ENCODE results near the gene GPR22. TPM values are rescaled to one million over a fixed set of nuclear protein-coding genes. Genes with fewer than 3 reads are reported as not detected.

Gene GPR22, protein sequence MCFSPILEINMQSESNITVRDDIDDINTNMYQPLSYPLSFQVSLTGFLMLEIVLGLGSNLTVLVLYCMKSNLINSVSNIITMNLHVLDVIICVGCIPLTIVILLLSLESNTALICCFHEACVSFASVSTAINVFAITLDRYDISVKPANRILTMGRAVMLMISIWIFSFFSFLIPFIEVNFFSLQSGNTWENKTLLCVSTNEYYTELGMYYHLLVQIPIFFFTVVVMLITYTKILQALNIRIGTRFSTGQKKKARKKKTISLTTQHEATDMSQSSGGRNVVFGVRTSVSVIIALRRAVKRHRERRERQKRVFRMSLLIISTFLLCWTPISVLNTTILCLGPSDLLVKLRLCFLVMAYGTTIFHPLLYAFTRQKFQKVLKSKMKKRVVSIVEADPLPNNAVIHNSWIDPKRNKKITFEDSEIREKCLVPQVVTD
- not detected for total RNA-seq

DNA sequence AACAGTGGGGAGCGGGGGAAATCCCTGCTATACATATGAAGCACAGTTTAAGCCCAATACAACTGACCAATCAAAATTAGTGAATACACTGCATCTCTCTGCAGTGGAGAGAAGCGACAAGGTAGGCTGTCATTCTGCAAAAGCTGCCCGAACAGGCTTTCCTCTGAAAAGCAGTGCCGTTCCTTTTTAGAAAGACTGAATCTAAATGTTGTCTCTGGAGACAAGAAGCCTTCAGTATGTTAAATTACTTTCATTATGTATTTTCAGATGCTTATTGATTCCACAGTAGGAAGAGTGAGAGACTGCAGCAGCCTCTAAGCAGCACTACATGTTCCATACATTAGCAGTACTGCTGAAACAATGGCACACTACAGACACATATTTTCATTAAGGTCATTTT lies at the start of gene GPR22:
Gene GPR22, plus strand, starts transcription at position 129 of the 400 bp plus-strand sequence. CDS start 4,004 bp downstream, outside the sequence.
- H3K27me3 Mint-ChIP-seq: no peaks in the 10 kb centered on the region
- H3K4me3 Mint-ChIP-seq: no peak within 1 kb of the TSS
- ChIA-PET POLR2A (no interaction called here), CTCF (no interaction called here)
- no peak for DNase-seq
- no peaks in the 10 kb centered on the region for H3K4me1 Mint-ChIP-seq
- H3K9me3 Mint-ChIP-seq: no peaks in the 10 kb centered on the region
- H3K36me3 Mint-ChIP-seq (ENCODE audit: low read depth): no peaks in the 10 kb centered on the region
- no peak within 1 kb of the TSS for H3K27ac Mint-ChIP-seq

DNA sequence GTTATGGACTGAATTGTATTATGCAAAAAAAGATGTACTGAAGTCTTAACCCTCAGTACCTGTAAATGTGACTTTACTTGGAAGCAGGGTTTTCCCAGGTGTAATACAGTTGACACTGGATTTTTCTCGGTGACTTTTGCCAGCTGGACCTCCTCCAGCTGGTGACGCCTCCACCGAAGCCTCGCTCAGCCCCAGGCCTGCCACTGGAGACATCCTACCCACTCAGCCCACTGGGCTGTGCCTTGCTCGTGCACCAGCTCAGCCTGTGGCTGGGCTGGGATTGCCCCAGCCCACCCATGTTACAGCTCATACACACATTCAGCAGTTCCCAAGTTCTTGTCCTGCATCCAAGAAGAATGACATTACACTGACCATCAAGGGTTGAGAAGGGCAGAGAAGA lies 42.4 kb upstream of the GPR22 start:
- CTCF ChIA-PET: no interaction called here
- Mint-ChIP-seq H3K27me3 (no peaks in the 10 kb centered on the region), H3K27ac (no peak overlapping the region), H3K4me1 (no peaks in the 10 kb centered on the region), H3K9me3 (no peaks in the 10 kb centered on the region), H3K36me3 (ENCODE audit: low read depth) (peaks cover 7% of the 10 kb centered on the region), H3K4me3 (no peak overlapping the region)
- POLR2A ChIA-PET: no interaction called here
- no peak for DNase-seq

DNA sequence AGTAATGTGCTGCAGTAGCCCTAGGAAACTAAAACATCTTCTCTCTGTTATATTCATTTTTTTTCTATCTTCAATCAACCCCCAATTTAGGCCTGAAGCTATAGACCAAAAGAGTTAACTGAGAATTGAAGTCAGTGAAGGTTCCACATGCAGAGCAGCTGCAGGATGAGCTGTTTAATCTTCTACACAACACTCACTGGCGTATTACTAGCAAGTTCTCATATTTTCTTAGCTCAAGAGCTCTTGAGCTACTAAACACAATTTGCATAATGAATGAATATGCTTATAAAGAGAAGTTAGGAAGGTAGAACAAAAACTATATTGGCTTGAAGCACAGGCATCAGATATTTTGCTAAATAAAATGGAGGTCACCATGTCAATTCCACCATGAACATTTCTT lies 41.2 kb upstream of the GPR22 start:
- Mint-ChIP-seq H3K36me3 (ENCODE audit: low read depth) (peaks cover 7% of the 10 kb centered on the region), H3K27ac (no peak overlapping the region), H3K27me3 (no peaks in the 10 kb centered on the region), H3K9me3 (no peaks in the 10 kb centered on the region), H3K4me3 (no peak overlapping the region), H3K4me1 (no peaks in the 10 kb centered on the region)
- no peak for DNase-seq
- CTCF ChIA-PET: interaction anchor here (0.6 to 1.2 kb wide), 2 partner anchors 34 to 118 kb away, joined by 3 to 4 read pairs; no protein-coding TSS in a partner anchor
- POLR2A ChIA-PET: no interaction called here

DNA sequence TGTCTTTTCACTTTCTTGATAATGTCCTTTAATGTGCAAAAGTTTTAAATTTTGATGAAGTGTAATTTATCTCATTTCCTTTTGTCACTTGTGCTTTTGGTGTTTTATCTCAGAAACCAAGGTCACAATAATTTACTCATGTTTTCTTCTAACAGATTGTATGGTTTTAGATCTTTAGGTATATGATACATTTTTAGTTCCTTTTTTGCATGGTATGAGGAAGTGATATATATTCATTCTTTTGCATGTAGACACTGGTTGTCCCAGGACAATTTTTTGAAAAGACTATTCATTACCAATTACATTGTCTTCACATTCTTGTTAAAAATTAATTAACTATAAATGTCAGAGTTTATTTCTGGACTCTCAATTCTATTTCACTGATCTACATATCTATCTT lies 39.8 kb upstream of the GPR22 start:
- Mint-ChIP-seq H3K4me1 (no peaks in the 10 kb centered on the region), H3K9me3 (no peaks in the 10 kb centered on the region), H3K4me3 (no peak overlapping the region), H3K27ac (no peak overlapping the region), H3K36me3 (ENCODE audit: low read depth) (peaks cover 11% of the 10 kb centered on the region), H3K27me3 (no peaks in the 10 kb centered on the region)
- DNase-seq: no peak
- CTCF ChIA-PET: no interaction called here
- POLR2A ChIA-PET: no interaction called here

DNA sequence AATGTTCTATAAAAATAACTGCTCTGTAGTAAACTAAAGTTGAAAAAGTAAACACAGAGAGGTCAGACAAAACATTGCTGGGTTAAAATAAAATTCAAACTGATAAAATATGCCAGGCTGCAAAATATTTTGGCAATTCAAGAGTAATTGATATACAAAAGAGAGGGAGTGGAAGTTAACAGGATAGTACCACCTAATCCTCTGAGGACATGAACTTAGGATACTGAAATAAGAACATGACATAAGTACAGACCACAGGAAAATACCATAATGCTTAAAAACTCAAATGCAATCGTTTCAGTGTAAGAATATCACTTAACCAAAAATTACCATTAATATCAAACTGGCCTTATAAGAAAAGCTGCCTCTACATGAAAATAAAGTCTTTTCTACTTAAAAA lies 37.6 kb upstream of the GPR22 start:
- Mint-ChIP-seq H3K36me3 (ENCODE audit: low read depth) (peaks cover 18% of the 10 kb centered on the region), H3K9me3 (peaks cover 2% of the 10 kb centered on the region), H3K4me3 (no peak overlapping the region), H3K27me3 (no peaks in the 10 kb centered on the region), H3K27ac (no peak overlapping the region), H3K4me1 (no peaks in the 10 kb centered on the region)
- DNase-seq: no peak
- CTCF ChIA-PET: no interaction called here
- POLR2A ChIA-PET: no interaction called here

DNA sequence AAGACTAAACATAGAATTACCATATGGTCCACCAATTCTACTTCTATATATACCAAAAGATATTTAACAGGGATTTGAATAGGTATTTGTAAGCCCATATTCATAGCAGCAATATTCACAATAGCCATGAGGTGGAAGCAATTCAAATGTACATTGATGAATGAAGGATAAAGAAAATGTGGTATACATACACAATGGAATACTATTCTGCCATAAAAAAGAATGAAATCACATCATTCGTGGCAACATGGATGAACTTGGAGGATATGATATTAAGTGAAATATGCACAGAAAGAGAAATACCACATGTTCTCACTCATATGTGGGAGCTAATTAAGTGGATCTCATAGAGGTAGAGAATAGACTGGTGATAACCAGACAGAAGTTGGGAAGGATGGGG lies 34.1 kb upstream of the GPR22 start:
- H3K27me3 Mint-ChIP-seq: no peaks in the 10 kb centered on the region
- H3K27ac Mint-ChIP-seq: no peak overlapping the region
- DNase-seq: no peak
- ChIA-PET POLR2A (no interaction called here), CTCF (no interaction called here)
- no peaks in the 10 kb centered on the region for H3K4me1 Mint-ChIP-seq
- no peak overlapping the region for H3K4me3 Mint-ChIP-seq
- H3K36me3 Mint-ChIP-seq (ENCODE audit: low read depth): peaks cover 11% of the 10 kb centered on the region
- H3K9me3 Mint-ChIP-seq: peaks cover 2% of the 10 kb centered on the region

DNA sequence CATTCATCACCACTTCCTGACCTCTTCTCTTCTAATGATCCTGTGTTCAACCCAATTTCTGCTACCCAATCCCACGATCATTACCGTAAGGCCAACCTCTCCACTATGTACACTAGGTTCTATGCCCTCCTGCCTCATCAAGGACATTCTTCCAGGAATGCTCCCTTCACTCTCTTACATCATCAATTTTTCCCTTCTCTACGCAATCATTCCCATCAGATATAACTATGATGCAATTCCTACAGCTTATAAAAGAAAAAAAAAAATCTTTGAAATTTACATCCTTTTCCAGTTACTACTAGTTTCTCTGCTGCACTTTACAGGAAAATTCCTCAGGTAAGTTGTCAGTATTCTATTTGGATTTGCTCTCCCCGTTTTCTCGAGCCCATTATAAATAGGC lies 30.8 kb upstream of the GPR22 start:
- ChIA-PET CTCF (no interaction called here), POLR2A (no interaction called here)
- Mint-ChIP-seq H3K27me3 (no peaks in the 10 kb centered on the region), H3K36me3 (ENCODE audit: low read depth) (peaks cover 20% of the 10 kb centered on the region), H3K4me1 (peaks cover 4% of the 10 kb centered on the region), H3K4me3 (no peak overlapping the region), H3K27ac (no peak overlapping the region), H3K9me3 (peaks cover 6% of the 10 kb centered on the region)
- no peak for DNase-seq

DNA sequence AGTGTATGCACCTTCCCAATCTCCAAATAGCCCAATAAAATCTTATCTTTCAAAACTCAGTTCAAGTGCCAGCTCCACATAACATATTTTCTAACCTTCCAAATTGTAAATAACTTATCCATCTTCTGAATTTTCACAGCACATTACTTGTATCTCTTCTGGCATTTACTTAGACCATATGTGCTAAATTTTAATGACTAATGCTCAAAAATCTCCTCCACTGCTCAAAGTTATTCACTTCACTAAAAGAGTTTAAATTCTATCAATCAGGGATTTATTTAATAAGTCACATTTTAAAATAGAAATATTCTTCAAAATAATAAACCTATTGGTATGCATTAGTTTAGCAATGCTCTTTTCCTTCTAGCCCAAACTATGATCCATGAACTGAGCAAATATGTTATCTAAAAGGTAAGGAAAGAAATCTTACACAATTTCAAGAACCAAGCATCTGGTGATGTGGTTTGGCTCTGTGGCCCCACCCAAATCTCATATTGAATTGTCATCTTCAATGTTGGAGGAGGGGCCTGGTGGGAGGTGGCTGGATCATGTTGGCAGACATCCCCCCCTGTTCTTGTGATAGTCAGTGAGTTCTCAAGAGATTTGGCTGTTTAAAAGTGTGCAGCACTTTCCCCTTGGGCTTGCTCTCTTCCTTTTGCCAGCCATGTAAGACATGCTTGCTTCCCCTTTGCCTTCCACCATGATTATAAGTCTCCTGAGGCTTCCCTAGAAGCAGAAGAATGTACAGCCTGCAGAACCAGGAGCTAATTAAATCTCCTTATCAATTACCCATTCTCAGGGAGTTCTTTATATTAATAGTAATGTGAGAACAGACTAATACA lies 28.1 kb upstream of the GPR22 start:
- ChIA-PET POLR2A (no interaction called here), CTCF (interaction anchor here (0.7 kb wide), 1 partner anchor 214 kb away, joined by 3 read pairs; no protein-coding TSS in a partner anchor)
- Mint-ChIP-seq H3K36me3 (ENCODE audit: low read depth) (peaks cover 14% of the 10 kb centered on the region), H3K27me3 (no peaks in the 10 kb centered on the region), H3K4me3 (no peak overlapping the region), H3K27ac (no peak overlapping the region), H3K9me3 (peaks cover 4% of the 10 kb centered on the region), H3K4me1 (peaks cover 10% of the 10 kb centered on the region)
- DNase-seq: no peak

DNA sequence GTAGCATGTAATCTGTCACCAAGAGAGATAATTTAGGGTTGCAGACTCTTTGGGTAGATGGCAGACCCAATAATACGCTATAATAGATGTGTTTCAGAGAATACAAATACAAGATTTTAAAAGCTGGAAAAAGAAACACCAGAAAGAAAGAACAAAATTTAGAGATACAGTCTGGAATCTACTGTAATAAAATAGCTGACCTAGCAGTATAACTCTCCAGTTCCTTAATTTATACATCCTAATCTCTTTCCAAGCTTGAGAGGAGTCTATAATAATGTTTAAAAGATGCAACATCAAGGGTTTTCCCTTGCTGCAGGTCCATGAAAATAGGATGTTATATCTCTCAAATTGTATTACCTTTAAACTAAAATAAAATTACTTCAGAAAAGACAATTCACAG lies 27.2 kb upstream of the GPR22 start:
- no peak for DNase-seq
- ChIA-PET POLR2A (no interaction called here), CTCF (no interaction called here)
- H3K36me3 Mint-ChIP-seq (ENCODE audit: low read depth): peaks cover 14% of the 10 kb centered on the region
- H3K27ac Mint-ChIP-seq: no peak overlapping the region
- H3K4me1 Mint-ChIP-seq: peaks cover 14% of the 10 kb centered on the region
- no peak overlapping the region for H3K4me3 Mint-ChIP-seq
- no peaks in the 10 kb centered on the region for H3K27me3 Mint-ChIP-seq
- H3K9me3 Mint-ChIP-seq: peaks cover 4% of the 10 kb centered on the region

DNA sequence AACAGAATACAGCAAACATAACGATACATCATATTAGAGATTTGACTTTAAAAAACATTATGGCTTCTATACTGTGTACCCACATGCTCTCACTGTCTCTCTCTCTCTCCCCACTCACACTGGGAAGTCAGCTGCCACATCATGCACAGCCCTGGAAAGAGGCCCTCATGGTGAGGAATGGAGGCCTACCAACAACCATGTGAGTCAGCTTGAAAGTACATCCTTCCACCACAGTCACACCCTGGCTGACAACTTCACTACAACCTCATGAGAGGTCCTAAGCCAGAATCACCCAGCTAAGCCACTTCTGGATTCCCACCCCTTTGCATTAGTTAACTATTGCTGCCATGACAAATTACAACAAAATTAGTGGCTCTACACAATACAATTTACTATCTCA lies 23.3 kb upstream of the GPR22 start:
- Mint-ChIP-seq H3K9me3 (peaks cover 1% of the 10 kb centered on the region), H3K27me3 (no peaks in the 10 kb centered on the region), H3K36me3 (ENCODE audit: low read depth) (peaks cover 11% of the 10 kb centered on the region), H3K4me1 (peaks cover 14% of the 10 kb centered on the region), H3K4me3 (no peak overlapping the region), H3K27ac (no peak overlapping the region)
- ChIA-PET POLR2A (no interaction called here), CTCF (no interaction called here)
- DNase-seq: no peak

DNA sequence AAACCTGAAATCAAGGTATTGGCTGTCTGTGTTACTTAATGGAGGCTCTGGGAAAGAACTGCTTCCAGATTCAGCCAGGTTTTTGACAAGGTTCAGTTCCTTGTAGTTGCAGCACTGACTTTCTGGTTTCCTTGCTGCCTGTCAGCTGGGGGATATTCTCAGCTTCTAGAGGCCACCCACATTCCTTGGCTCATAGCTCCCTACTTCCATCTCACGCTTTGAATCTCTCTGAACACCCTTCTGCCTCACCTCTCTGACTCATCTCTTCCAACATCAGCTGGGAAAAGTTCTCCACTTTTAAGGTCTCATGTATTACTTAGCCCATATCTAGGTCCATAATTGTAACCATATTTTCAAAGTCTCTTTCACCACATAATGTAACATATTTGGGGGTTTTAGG lies 22.9 kb upstream of the GPR22 start:
- Mint-ChIP-seq H3K27ac (no peak overlapping the region), H3K9me3 (no peaks in the 10 kb centered on the region)
- POLR2A ChIA-PET: no interaction called here

DNA sequence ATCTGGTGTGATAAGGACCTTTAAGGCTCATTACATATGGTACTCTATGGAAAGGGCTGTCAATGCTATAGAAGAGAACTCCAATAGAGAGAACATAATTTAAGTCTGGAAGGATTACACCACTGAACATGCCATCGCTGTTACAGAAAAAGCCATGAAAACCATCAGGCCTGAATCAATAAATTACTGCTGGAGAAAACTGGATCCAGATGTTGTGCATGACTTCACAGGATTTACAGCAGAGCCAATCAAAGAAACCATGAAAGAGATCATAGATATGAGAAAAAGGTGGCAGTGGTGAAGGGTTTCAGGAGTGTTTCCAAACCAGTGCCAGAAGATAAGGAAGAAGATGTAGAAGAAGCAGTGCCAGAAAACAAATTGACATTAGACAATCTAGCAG lies 18.9 kb upstream of the GPR22 start:
- Mint-ChIP-seq H3K9me3 (no peaks in the 10 kb centered on the region), H3K4me3 (no peak overlapping the region), H3K36me3 (ENCODE audit: low read depth) (peaks cover 5% of the 10 kb centered on the region), H3K27me3 (no peaks in the 10 kb centered on the region), H3K4me1 (peaks cover 11% of the 10 kb centered on the region), H3K27ac (no peak overlapping the region)
- ChIA-PET POLR2A (interaction anchor here (0.6 to 1.4 kb wide), 2 partner anchors 207 to 497 kb away, joined by 3 read pairs; no protein-coding TSS in a partner anchor), CTCF (no interaction called here)
- no peak for DNase-seq

More for the DNA sequence above, 22.9 kb upstream of the GPR22 start:
- CTCF ChIA-PET: interaction anchor here (0.6 to 1.1 kb wide), 2 partner anchors 16 to 531 kb away, joined by 3 read pairs; no protein-coding TSS in a partner anchor
- Mint-ChIP-seq H3K4me1 (peaks cover 12% of the 10 kb centered on the region), H3K36me3 (ENCODE audit: low read depth) (peaks cover 8% of the 10 kb centered on the region), H3K4me3 (no peak overlapping the region), H3K27me3 (no peaks in the 10 kb centered on the region)
- DNase-seq: no peak

DNA sequence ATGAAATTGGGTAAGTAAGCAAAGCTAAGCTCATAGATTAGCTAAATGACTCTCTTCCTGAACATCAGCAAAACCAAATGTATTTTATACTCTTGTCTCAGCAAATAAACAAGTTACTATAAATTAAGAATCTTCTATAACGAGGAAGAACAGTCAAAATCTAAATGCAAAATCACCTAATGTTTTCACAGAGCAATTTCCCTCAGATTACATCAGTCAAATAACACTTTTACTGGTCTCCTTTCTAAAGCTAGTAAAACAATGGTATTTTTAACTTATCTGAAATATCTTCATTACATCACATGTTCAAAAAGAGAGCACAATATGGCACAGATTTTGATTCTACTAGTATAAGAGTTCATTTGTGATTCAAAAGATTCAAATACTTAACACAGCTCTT lies 16.5 kb upstream of the GPR22 start:
- Mint-ChIP-seq H3K27ac (no peak overlapping the region), H3K36me3 (ENCODE audit: low read depth) (peaks cover 15% of the 10 kb centered on the region), H3K4me3 (no peak overlapping the region), H3K4me1 (no peaks in the 10 kb centered on the region), H3K27me3 (no peaks in the 10 kb centered on the region), H3K9me3 (no peaks in the 10 kb centered on the region)
- no peak for DNase-seq
- CTCF ChIA-PET: no interaction called here
- POLR2A ChIA-PET: no interaction called here
